Stomach (tissue), 9 donors: ENCODE data around the gene ZNF316. TPM values are rescaled to one million over a fixed set of nuclear protein-coding genes. Genes with fewer than 3 reads are reported as not detected.

Experiments used
- DNase-seq, 2 donors: peaks; one replicate each; pipeline versions ENCODE4 v3.0.0 to v3.0.0-alpha.2; 2013 to 2019
- H3K27ac ChIP-seq, 5 donors: fragments of 200-600 bp in 4 of 5; sonication (generic) in 4 of 5; one replicate each; pipeline ENCODE4 v1.5.1; 2013 to 2019; ENCODE audit warnings: mild to moderate bottlenecking in 1 of 5, moderate library complexity in 1 of 5
- H3K27me3 ChIP-seq, 3 donors: fragments of 200-600 bp; sonication (generic); one replicate each; pipeline ENCODE4 v1.5.1; 2017 to 2019; ENCODE audit warnings: mixed run types in 1 of 3
- H3K36me3 ChIP-seq, 4 donors: fragments of 200-600 bp; sonication (generic); 1 replicate in 3 of 4; 2 replicates in 1 of 4; pipeline ENCODE4 v1.5.1; 2016 to 2019
- H3K4me1 ChIP-seq, 4 donors: fragments of 200-600 bp; sonication (generic); one replicate each; pipeline ENCODE4 v1.5.1; 2016 to 2019
- H3K4me3 ChIP-seq, 4 donors: fragments of 200-600 bp; sonication (generic) in 3 of 4; one replicate each; pipeline ENCODE4 v1.5.1; 2016 to 2019; ENCODE audit warnings: mild to moderate bottlenecking in 1 of 4
- H3K9me3 ChIP-seq, 4 donors: fragments of 200-600 bp; sonication (generic); one replicate each; pipeline ENCODE4 v1.5.1; 2016 to 2019
- EP300 ChIP-seq: sonication (generic); formaldehyde crosslinking; IDR thresholded peaks from one replicate; pipeline ENCODE4 v1.6.1; 2017; ENCODE audit warnings: antibody characterized with exemption
- POLR2A ChIP-seq, 4 donors: fragments of 450-650 bp; IDR thresholded peaks; one replicate each; pipeline ENCODE4 v1.6.1; 2016; ENCODE audit warnings: antibody characterized with exemption in 4 of 4, control low read depth in 2 of 4, mild to moderate bottlenecking in 1 of 4, moderate library complexity in 1 of 4
- POLR2AphosphoS5 ChIP-seq, 3 donors: sonication (generic); formaldehyde crosslinking; IDR thresholded peaks; one replicate each; pipeline ENCODE4 v1.6.1; 2016; ENCODE audit warnings: antibody characterized with exemption in 3 of 3
- WGBS, 5 donors: extraction: QIAGEN DNeasy Blood & Tissue Kit in 3 of 5; methylation state at CpG; one replicate each; pipeline versions ENCODE4 v1.1.5 to v1.1.7; 2013 to 2018; 5-methylcytosine and 5-hydroxymethylcytosine counted together
- intact Hi-C: fragments of 100-400 bp; cut with DNase I; formaldehyde crosslinking; loops from one replicate; pipeline ENCODE4 v1.15.1; 2023; ENCODE audit warnings: low total_unique reads
- polyA plus RNA-seq, 3 donors: library from polyadenylated mRNA; stranded (reverse); fragments of 200-250 nt; gene quantifications; one replicate each; pipeline ENCODE4 v1.2.3, GENCODE V29; 2013
- total RNA-seq, 5 donors: library from RNA; depleted of rRNA; stranded (reverse); fragments of >200 nt; gene quantifications; one replicate each; pipeline versions ENCODE4 v1.1.0 to v1.2.3, GENCODE V29; 2014 to 2016
- TF ChIP-seq, protein P1 (sequence below), 7 experiments: fragments of 450-650 bp in 4 of 7; fragments of 200-600 bp in 3 of 7; sonication (generic) in 3 of 7; IDR thresholded peaks; one replicate each; pipeline ENCODE4 v1.5.1; 2016 to 2019; ENCODE audit warnings: antibody characterized with exemption in 7 of 7, control low read depth in 2 of 7, mild to moderate bottlenecking in 1 of 7
- donor health status: healthy with polysubstance abuse.
- donor health status: Bipolar disorder and iron deficiency.
- donor health status: healthy.

Gene ZNF316
- total and polyA plus RNA-seq, 8 donors: 7.2 to 62.6 (median 13.7) TPM

DNA sequence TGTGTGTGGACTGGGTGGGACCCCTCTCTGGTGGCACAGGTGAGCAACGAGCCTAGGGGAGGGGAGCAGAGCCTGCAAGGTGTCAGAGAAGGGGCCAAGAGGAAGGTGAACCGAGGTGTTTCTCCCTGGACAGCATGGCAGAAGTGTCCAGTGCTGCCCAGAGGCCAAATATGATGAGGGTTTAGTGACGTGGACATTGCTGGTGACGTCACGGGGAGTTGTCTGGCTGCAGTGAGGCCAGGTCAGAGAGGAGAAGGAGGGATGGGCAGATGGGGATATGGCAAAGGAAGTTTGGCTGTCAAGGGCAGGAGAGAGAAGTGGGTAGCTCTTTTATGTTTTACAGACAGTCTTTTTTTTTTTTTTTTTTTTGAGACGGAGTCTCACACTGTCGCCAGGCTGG, 24.3 kb upstream of the ZNF316 start:
- 50 to 64% (median 60%) methylated on average over 5 to 7 of the region's 7 CpGs for WGBS, 5 donors
- peaks cover 8 to 25% (median 18%) of the 10 kb centered on the region in 4 donors for H3K4me1 ChIP-seq
- H3K36me3 ChIP-seq: peaks cover 5 to 28% (median 20%) of the 10 kb centered on the region in 4 donors
- DNase-seq: no peak
- intact Hi-C loops: no loop called here
- no peak overlapping the region for H3K4me3 ChIP-seq
- H3K27me3 ChIP-seq: peaks cover 0 to 35% (median 12%) of the 10 kb centered on the region in 3 donors
- H3K9me3 ChIP-seq: no peaks in the 10 kb centered on the region
- TF ChIP-seq POLR2AphosphoS5 (IDR thresholded peaks at IDR 0.05): no peak
- TF ChIP-seq EP300: no peak
- no peak for TF ChIP-seq POLR2A (IDR thresholded peaks at IDR 0.05)
- TF ChIP-seq, protein P1, sequence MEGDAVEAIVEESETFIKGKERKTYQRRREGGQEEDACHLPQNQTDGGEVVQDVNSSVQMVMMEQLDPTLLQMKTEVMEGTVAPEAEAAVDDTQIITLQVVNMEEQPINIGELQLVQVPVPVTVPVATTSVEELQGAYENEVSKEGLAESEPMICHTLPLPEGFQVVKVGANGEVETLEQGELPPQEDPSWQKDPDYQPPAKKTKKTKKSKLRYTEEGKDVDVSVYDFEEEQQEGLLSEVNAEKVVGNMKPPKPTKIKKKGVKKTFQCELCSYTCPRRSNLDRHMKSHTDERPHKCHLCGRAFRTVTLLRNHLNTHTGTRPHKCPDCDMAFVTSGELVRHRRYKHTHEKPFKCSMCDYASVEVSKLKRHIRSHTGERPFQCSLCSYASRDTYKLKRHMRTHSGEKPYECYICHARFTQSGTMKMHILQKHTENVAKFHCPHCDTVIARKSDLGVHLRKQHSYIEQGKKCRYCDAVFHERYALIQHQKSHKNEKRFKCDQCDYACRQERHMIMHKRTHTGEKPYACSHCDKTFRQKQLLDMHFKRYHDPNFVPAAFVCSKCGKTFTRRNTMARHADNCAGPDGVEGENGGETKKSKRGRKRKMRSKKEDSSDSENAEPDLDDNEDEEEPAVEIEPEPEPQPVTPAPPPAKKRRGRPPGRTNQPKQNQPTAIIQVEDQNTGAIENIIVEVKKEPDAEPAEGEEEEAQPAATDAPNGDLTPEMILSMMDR (IDR thresholded peaks at IDR 0.05): no peak
- no peak overlapping the region for H3K27ac ChIP-seq

DNA sequence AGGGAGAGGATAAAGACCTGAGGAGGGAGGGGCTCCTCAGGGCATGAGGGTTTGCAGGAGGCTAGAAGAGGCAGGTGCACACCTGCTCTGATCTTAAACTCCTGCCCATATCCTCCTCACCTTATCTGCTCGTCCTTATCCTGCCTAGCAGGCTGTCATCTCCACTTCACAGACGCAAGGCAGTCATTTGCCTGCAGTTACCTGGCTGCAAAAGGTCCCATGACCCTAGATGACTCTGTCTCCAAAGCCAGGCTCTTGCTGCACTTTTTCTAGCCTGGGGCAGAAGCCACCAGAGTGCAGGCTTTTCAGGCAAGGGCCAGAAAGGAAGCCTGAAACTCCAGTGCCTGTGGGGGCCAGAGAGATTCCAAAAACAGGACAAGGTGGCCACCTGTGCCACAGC, 23.4 kb upstream of the ZNF316 start:
- Histone ChIP-seq H3K27ac (no peak overlapping the region), H3K4me3 (no peak overlapping the region), H3K27me3 (peaks cover 0 to 35% (median 12%) of the 10 kb centered on the region in 3 donors), H3K9me3 (no peaks in the 10 kb centered on the region), H3K36me3 (peaks cover 0 to 28% (median 11%) of the 10 kb centered on the region in 4 donors), H3K4me1 (peaks cover 8 to 25% (median 18%) of the 10 kb centered on the region in 4 donors)
- intact Hi-C loops: no loop called here
- WGBS, 5 donors: 14 to 42% (median 32%) methylated on average over 2 of the region's 2 CpGs
- TF ChIP-seq POLR2A (IDR thresholded peaks at IDR 0.05) (no peak), EP300 (no peak), POLR2AphosphoS5 (IDR thresholded peaks at IDR 0.05) (no peak)
- TF ChIP-seq, protein P1 (IDR thresholded peaks at IDR 0.05): no peak
- no peak for DNase-seq

DNA sequence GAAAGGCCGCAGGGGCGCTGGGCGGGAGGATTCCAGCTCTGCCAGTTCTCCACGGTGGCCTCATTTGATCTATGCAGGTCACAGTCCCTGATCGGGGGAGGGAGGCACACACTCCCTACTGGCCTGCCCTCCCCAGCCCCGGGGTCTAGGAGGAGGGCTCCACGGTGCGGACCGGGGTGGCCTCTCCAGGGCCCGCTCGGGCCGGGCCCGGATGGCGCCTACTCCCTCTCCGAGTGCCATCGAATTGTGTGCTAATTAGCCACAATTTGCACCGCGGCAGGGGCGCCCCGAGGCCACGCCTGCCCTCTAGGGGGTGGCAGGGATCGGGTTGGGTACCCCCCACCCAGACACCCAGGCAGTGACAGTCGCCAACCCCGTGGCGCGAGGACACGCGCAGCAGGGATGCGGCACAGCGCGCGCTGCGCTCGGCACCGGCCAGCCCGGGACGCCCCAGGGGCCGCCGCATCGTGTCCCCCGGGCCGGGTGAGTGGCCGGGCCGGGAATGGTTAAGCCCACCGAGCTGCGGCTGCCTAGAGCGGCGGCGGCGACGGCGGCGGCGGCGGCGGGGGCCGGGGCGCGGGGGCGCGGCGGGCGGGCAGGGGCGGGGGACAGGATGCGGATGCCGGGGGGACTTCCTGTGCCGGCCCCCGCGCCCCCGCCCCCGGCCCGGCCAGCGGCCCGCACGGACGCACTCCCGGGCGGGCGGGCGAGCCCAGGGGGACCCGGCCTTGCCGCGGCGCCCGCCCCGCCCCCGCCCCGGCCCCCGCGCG, 22.0 kb upstream of the ZNF316 start, which contains the start of gene ZNF853:
TSS of gene ZNF853 (plus strand) at position 658 of the 770 bp plus-strand sequence. CDS start 565 bp downstream, outside the sequence.
- 4 to 30% (median 7%) methylated on average over 4 to 82 of the region's 91 CpGs for WGBS, 5 donors
- H3K27me3 ChIP-seq: peaks cover 0 to 35% (median 12%) of the 10 kb centered on the region in 3 donors
- DNase-seq: peak in 1 of 2 donors; percentile 65
- intact Hi-C loops: no loop called here
- H3K4me3 ChIP-seq: peak within 1 kb of the TSS; percentile 66 to 81 (median 73)
- TF ChIP-seq POLR2A (IDR thresholded peaks at IDR 0.05): no peak
- TF ChIP-seq POLR2AphosphoS5 (IDR thresholded peaks at IDR 0.05): no peak
- TF ChIP-seq, protein P1 (IDR thresholded peaks at IDR 0.05): no peak
- TF ChIP-seq EP300: no peak
- H3K36me3 ChIP-seq: peaks cover 0 to 25% (median 0%) of the 10 kb centered on the region in 4 donors
- peaks cover 9 to 25% (median 18%) of the 10 kb centered on the region in 4 donors for H3K4me1 ChIP-seq
- H3K27ac ChIP-seq: peak within 1 kb of the TSS in 4 of 5 donors; percentile 17 to 74 (median 28)
- no peaks in the 10 kb centered on the region for H3K9me3 ChIP-seq

DNA sequence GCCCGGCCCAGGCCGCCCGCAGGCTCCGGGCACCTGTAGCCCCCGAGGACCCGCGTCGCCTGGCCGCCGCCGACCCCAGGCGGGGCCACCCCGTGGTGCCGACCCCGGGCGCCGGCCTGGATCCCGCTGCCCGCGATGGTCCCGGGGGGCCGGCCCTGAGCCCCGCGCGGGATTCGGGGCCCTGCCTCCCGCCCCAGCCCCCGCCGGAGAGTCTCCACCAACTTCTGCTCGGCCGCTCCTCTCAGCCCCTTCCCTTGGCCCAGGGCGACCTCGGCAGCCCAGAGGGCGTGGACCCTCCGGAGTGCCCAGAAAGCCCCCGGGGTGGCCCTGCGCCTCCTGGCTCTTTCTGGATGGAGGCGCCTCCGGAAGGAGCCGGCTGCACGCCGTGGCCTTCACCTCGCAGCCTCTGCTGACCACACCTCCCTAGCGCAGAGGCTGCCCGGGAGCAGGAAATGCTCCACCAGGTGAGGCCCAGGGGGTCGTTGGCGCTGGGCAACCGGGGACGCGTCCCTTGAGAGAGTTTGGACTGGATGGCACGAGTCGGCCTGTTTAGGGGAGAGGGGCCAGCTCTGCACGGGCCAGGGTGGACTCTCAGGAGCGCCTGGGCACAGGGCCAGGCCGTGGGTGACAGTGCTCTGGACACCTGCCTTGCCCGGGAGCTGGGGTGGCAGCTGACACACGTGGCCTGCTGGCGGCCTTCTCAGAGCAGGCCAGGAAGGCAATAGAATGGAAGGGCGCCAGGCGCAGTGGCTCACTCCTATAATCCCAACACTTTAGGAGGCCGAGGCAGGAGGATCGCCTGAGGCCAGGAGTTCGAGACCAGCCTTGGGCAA, 21.2 kb upstream of the ZNF316 start:
- Histone ChIP-seq H3K4me3 (peak overlapping the region; percentile 66 to 81 (median 73)), H3K4me1 (peaks cover 11 to 25% (median 18%) of the 10 kb centered on the region in 4 donors), H3K27me3 (peaks cover 0 to 35% (median 12%) of the 10 kb centered on the region in 3 donors), H3K27ac (peak overlapping the region in 2 of 5 donors; percentile 8 to 68), H3K9me3 (no peaks in the 10 kb centered on the region), H3K36me3 (peaks cover 0 to 31% (median under 1%) of the 10 kb centered on the region in 4 donors)
- intact Hi-C loops: no loop called here
- peak in 1 of 2 donors; percentile 69 for DNase-seq
- WGBS, 5 donors: 9 to 30% (median 14%) methylated on average over 17 to 62 of the region's 63 CpGs
- no peak for TF ChIP-seq POLR2A (IDR thresholded peaks at IDR 0.05)
- no peak for TF ChIP-seq EP300
- no peak for TF ChIP-seq POLR2AphosphoS5 (IDR thresholded peaks at IDR 0.05)
- TF ChIP-seq, protein P1 (IDR thresholded peaks at IDR 0.05): no peak
